ENCODE measurements around the gene KLK7.
"Not testable (repeated sequence)": the region's sequence is repeated elsewhere in the genome, so short reads cannot be mapped to it uniquely, and the experiment has no call there.

The KLK7 gene

GRCh38 chr19:50974702-50975556 lies 8.8 kb downstream of the KLK7 start:
- DNase-seq = no peak

GRCh38 chr19:50972795-50973376 lies 10.8 kb downstream of the KLK7 start:
- DNase-seq = no peak

- DNase-seq = not testable (repeated sequence)
Measured at GRCh38 chr19:50969810-50970209, 13.9 kb downstream of the KLK7 start.

- DNase-seq = peak; percentile 90
Measured at GRCh38 chr19:50969413-50969760, 14.3 kb downstream of the KLK7 start, which contains the start of gene KLK6. Gene KLK6, minus strand, starts transcription at chr19:50969591. Its CDS starts 1,487 bp downstream, at chr19:50968104.

GRCh38 chr19:50968716-50969412 lies 14.9 kb downstream of the KLK7 start:
- DNase-seq = no peak

- no peak for DNase-seq
Measured at GRCh38 chr19:50967929-50968715, 15.6 kb downstream of the KLK7 start.

- no peak for DNase-seq
Measured at GRCh38 chr19:50964266-50964665, 19.5 kb downstream of the KLK7 start.

- no peak for DNase-seq
Measured at GRCh38 chr19:50963381-50963780, 20.3 kb downstream of the KLK7 start.

- DNase-seq = no peak
Measured at GRCh38 chr19:50962245-50962644, 21.5 kb downstream of the KLK7 start.

GRCh38 chr19:50959731-50960500 lies 23.8 kb downstream of the KLK7 start:
- no peak for DNase-seq

- no peak for DNase-seq
Measured at GRCh38 chr19:50957587-50957986, 26.1 kb downstream of the KLK7 start.

GRCh38 chr19:50952910-50953309 lies 30.8 kb downstream of the KLK7 start, which contains the start of gene KLK5:
Gene KLK5, minus strand, starts transcription at chr19:50953038. Its CDS starts 381 bp downstream, at chr19:50952657.
- DNase-seq = no peak

GRCh38 chr19:50949861-50950260 lies 33.9 kb downstream of the KLK7 start:
- DNase-seq = no peak

- DNase-seq = no peak
Measured at GRCh38 chr19:50947123-50947522, 36.6 kb downstream of the KLK7 start.

GRCh38 chr19:50944795-50945194 lies 38.9 kb downstream of the KLK7 start:
- DNase-seq = no peak

- DNase-seq = no peak
Measured at GRCh38 chr19:50943074-50943828, 40.5 kb downstream of the KLK7 start.

- no peak for DNase-seq
Measured at GRCh38 chr19:50939596-50939995, 44.1 kb downstream of the KLK7 start.

- DNase-seq = no peak
Measured at GRCh38 chr19:50933640-50934039, 50.1 kb downstream of the KLK7 start.

GRCh38 chr19:50932690-50933083 lies 51.0 kb downstream of the KLK7 start:
- no peak for DNase-seq

- DNase-seq = no peak
Measured at GRCh38 chr19:50932018-50932689, 51.6 kb downstream of the KLK7 start.

- no peak for DNase-seq
Measured at GRCh38 chr19:50931023-50931422, 52.7 kb downstream of the KLK7 start.
